K562 (cell line): ENCODE data around the gene SPATA21. TPM values are rescaled to one million over a fixed set of nuclear protein-coding genes. Genes with fewer than 3 reads are reported as not detected.

Source experiments
- E4F1 ChIP-seq: fragments of 250-450 bp; sonication (Bioruptor Pico); IDR thresholded peaks from 2 replicates; pipeline ENCODE4 v1.5.0; 2021; ENCODE audit warnings: mild to moderate bottlenecking, borderline replicate concordance
- EZH2 ChIP-seq: IDR thresholded peaks from 2 replicates; pipeline ENCODE4 v1.6.1; 2012; ENCODE audit warnings: low read depth, mild to moderate bottlenecking, inconsistent platforms, low read length, borderline replicate concordance
- FOS ChIP-seq: IDR thresholded peaks from 3 replicates; pipeline ENCODE4 v1.6.1; 2011; ENCODE audit not compliant: insufficient read length; ENCODE audit errors: extremely low read depth
- HDAC8 ChIP-seq: fragments of 450-650 bp; IDR thresholded peaks from 2 replicates; pipeline ENCODE4 v1.6.1; 2016; ENCODE audit warnings: mild to moderate bottlenecking, missing genetic modification characterization, moderate library complexity, missing compliant biosample characterization
- MAZ ChIP-seq, 2 experiments: fragments of 450-650 bp in 1 of 2; sonication (generic) in 1 of 2; formaldehyde crosslinking; IDR thresholded peaks in 1 of 2; conservative IDR thresholded peaks in 1 of 2; 2 replicates each; pipeline versions ENCODE4 v1.4.0 to v1.5.0; 2020; ENCODE audit warnings: mild to moderate bottlenecking in 1 of 2, missing genetic modification reagents in 1 of 2
- MEF2A ChIP-seq: IDR thresholded peaks from 2 replicates; pipeline ENCODE4 v1.6.1; 2011; ENCODE audit warnings: low read depth, mild to moderate bottlenecking, low read length, moderate library complexity; ENCODE audit not compliant: control insufficient read depth
- MEF2D ChIP-seq: conservative IDR thresholded peaks from 2 replicates; pipeline ENCODE4 v1.6.1; 2016; ENCODE audit warnings: low read depth, missing genetic modification characterization, missing compliant biosample characterization
- NFIX ChIP-seq: fragments of 250-450 bp; sonication (Bioruptor Pico); IDR thresholded peaks from 2 replicates; pipeline ENCODE4 v1.4.0; 2020; ENCODE audit warnings: low read depth, mild to moderate bottlenecking, moderate library complexity
- PHB ChIP-seq: fragments of 250-450 bp; sonication (Bioruptor Pico); IDR thresholded peaks from 2 replicates; pipeline ENCODE4 v1.5.0; 2021
- RAD21 ChIP-seq, 2 experiments: fragments of 250-450 bp in 1 of 2; fragments of 450-650 bp in 1 of 2; sonication (Bioruptor Pico) in 1 of 2; formaldehyde crosslinking in 1 of 2; IDR thresholded peaks in 1 of 2; conservative IDR thresholded peaks in 1 of 2; 2 replicates each; pipeline versions ENCODE4 v1.4.0 to v1.8.0; 2020 to 2022; ENCODE audit warnings: mild to moderate bottlenecking in 2 of 2, moderate library complexity in 1 of 2
- RBM17 ChIP-seq: fragments of 200-400 bp; formaldehyde crosslinking; IDR thresholded peaks from 2 replicates; pipeline ENCODE4 v1.6.1; 2017; ENCODE audit warnings: low read depth, mild to moderate bottlenecking, low read length, borderline replicate concordance
- RFX7 ChIP-seq: fragments of 250-450 bp; sonication (Bioruptor Pico); IDR thresholded peaks from 2 replicates; pipeline ENCODE4 v1.5.1; 2021; ENCODE audit warnings: mild to moderate bottlenecking
- SETDB1 ChIP-seq: IDR thresholded peaks from one replicate; pipeline ENCODE4 v1.6.1; 2012; ENCODE audit warnings: low read length, control low read depth, inconsistent platforms
- SP1 ChIP-seq: sonication (generic); formaldehyde crosslinking; IDR thresholded peaks from 2 replicates; pipeline ENCODE4 v1.8.1; 2022; ENCODE audit warnings: mild to moderate bottlenecking, missing genetic modification reagents
- THRA ChIP-seq: fragments of 450-650 bp; IDR thresholded peaks from 2 replicates; pipeline ENCODE4 v1.6.1; 2017; ENCODE audit warnings: mild to moderate bottlenecking, moderate library complexity
- XRCC4 ChIP-seq: IDR thresholded peaks from one replicate; pipeline ENCODE4 v1.6.1; 2011; ENCODE audit not compliant: insufficient read depth, insufficient read length; ENCODE audit errors: extremely low read depth
- ZNF212 ChIP-seq: fragments of 450-650 bp; formaldehyde crosslinking; IDR thresholded peaks from 2 replicates; pipeline ENCODE4 v1.4.0; 2020; ENCODE audit warnings: mild to moderate bottlenecking
- ZNF282 ChIP-seq: sonication (generic); formaldehyde crosslinking; IDR thresholded peaks from 2 replicates; pipeline ENCODE4 v1.8.1; 2023; ENCODE audit warnings: missing genetic modification reagents
- ZNF3 ChIP-seq: fragments of 250-450 bp; sonication (Bioruptor Pico); IDR thresholded peaks from 2 replicates; pipeline ENCODE4 v1.5.0; 2021; ENCODE audit warnings: mild to moderate bottlenecking, moderate library complexity
- polyA plus RNA-seq, 8 experiments: library from polyadenylated mRNA; depleted of rRNA in 4 of 8; stranded (reverse) in 5 of 8; unstranded in 3 of 8; fragments of >200 nt; fragmentation: Nextera tagmentation in 2 of 8; fragmentation: Illumina TruSeq in 1 of 8; extraction: Ambion mirVana in 2 of 8; extraction: Trizol in 1 of 8; gene quantifications; 2 replicates each; pipeline versions ENCODE4 v1.2.1 to v1.2.3, GENCODE V29; 2011 to 2014; ENCODE audit warnings: inconsistent platforms in 1 of 8, missing spikeins in 1 of 8
- total RNA-seq, 7 experiments: library from RNA; depleted of rRNA in 6 of 7; stranded (reverse); fragments of >200 nt in 6 of 7; fragmentation: Illumina TruSeq in 2 of 7; extraction: Trizol in 2 of 7; gene quantifications; 2 replicates each; pipeline versions ENCODE4 v1.2.1 to v1.2.3, GENCODE V29; 2011 to 2021; ENCODE audit warnings: low replicate concordance in 1 of 7
- TF ChIP-seq, protein P1 (sequence below): sonication (generic); formaldehyde crosslinking; IDR thresholded peaks from 2 replicates; pipeline ENCODE4 v1.4.0; 2020; ENCODE audit warnings: mild to moderate bottlenecking, missing genetic modification reagents
- TF ChIP-seq, protein P2 (sequence below): fragments of 450-650 bp; IDR thresholded peaks from 2 replicates; pipeline ENCODE4 v1.6.1; 2016; ENCODE audit warnings: mild to moderate bottlenecking

Gene SPATA21
- total and polyA plus RNA-seq, 9 of the 15 experiments (the other 6 are each of a cell fraction or from before 2014, with no cell fraction given), result 0.10 to 0.36 (median 0.13) TPM; not detected in 3

- TF ChIP-seq, protein P1, sequence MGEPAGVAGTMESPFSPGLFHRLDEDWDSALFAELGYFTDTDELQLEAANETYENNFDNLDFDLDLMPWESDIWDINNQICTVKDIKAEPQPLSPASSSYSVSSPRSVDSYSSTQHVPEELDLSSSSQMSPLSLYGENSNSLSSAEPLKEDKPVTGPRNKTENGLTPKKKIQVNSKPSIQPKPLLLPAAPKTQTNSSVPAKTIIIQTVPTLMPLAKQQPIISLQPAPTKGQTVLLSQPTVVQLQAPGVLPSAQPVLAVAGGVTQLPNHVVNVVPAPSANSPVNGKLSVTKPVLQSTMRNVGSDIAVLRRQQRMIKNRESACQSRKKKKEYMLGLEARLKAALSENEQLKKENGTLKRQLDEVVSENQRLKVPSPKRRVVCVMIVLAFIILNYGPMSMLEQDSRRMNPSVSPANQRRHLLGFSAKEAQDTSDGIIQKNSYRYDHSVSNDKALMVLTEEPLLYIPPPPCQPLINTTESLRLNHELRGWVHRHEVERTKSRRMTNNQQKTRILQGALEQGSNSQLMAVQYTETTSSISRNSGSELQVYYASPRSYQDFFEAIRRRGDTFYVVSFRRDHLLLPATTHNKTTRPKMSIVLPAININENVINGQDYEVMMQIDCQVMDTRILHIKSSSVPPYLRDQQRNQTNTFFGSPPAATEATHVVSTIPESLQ, result no peak
- no peak for TF ChIP-seq HDAC8 (tag)
- TF ChIP-seq MEF2D (tag), result no peak
- TF ChIP-seq RAD21 (CRISPR knock-in tag; conservative IDR thresholded peaks at IDR 0.05 in 1 of 2, IDR thresholded peaks at IDR 0.05 in 1 of 2), result no peak; a peak in 1 of 4 replicates
- TF ChIP-seq, protein P2, sequence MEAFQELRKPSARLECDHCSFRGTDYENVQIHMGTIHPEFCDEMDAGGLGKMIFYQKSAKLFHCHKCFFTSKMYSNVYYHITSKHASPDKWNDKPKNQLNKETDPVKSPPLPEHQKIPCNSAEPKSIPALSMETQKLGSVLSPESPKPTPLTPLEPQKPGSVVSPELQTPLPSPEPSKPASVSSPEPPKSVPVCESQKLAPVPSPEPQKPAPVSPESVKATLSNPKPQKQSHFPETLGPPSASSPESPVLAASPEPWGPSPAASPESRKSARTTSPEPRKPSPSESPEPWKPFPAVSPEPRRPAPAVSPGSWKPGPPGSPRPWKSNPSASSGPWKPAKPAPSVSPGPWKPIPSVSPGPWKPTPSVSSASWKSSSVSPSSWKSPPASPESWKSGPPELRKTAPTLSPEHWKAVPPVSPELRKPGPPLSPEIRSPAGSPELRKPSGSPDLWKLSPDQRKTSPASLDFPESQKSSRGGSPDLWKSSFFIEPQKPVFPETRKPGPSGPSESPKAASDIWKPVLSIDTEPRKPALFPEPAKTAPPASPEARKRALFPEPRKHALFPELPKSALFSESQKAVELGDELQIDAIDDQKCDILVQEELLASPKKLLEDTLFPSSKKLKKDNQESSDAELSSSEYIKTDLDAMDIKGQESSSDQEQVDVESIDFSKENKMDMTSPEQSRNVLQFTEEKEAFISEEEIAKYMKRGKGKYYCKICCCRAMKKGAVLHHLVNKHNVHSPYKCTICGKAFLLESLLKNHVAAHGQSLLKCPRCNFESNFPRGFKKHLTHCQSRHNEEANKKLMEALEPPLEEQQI, result 0 out of 2 replicates have a peak, but pooled peaks have one; percentile 28
- TF ChIP-seq NFIX (CRISPR knock-in tag), result no peak
- no peak for TF ChIP-seq PHB (CRISPR knock-in tag)
- no peak for TF ChIP-seq ZNF3 (CRISPR knock-in tag)
- TF ChIP-seq RFX7 (CRISPR knock-in tag), result no peak
- no peak for TF ChIP-seq ZNF212 (CRISPR knock-in tag)
- TF ChIP-seq ZNF282 (CRISPR knock-in tag), result no peak
- no peak for TF ChIP-seq EZH2
- no peak for TF ChIP-seq E4F1 (CRISPR knock-in tag)
- TF ChIP-seq SP1 (CRISPR knock-in tag), result peak; percentile 66
- TF ChIP-seq MAZ (CRISPR knock-in tag; conservative IDR thresholded peaks at IDR 0.05 in 1 of 2, IDR thresholded peaks at IDR 0.05 in 1 of 2), result no peak; a peak in 1 of 4 replicates
- no peak for TF ChIP-seq THRA
- no peak for TF ChIP-seq SETDB1
- TF ChIP-seq RBM17, result no peak
- TF ChIP-seq XRCC4, result no peak
- no peak for TF ChIP-seq FOS
- TF ChIP-seq MEF2A, result no peak
Observed at GRCh38 chr1:16366722-16367257, 70.4 kb downstream of the SPATA21 start, which contains the start of gene SZRD1 (continued).
